ENCODE data around the gene RAB11FIP5.

GRCh38 chr2:73135236-73135635, 22.5 kb upstream of the RAB11FIP5 start:
- TF ChIP-seq CTCF (IDR thresholded peaks at IDR 0.05; ENCODE audit: insufficient read depth, low read length, poor library complexity, severe bottlenecking) (no peak), EZH2phosphoT487 (conservative IDR thresholded peaks at IDR 0.05; ENCODE audit: low read length) (no peak)
